NCI-H2107 (cell line): Measurements from ENCODE around the gene KCTD13.
"Not testable (repeated sequence)": the region's sequence is repeated elsewhere in the genome, so short reads cannot be mapped to it uniquely, and the experiment has no call there.

ENCODE experiments used
- DNase-seq: peaks from one replicate; lab custom pipeline; 2025; lab: John Stamatoyannopoulos, UW

Gene KCTD13

DNA sequence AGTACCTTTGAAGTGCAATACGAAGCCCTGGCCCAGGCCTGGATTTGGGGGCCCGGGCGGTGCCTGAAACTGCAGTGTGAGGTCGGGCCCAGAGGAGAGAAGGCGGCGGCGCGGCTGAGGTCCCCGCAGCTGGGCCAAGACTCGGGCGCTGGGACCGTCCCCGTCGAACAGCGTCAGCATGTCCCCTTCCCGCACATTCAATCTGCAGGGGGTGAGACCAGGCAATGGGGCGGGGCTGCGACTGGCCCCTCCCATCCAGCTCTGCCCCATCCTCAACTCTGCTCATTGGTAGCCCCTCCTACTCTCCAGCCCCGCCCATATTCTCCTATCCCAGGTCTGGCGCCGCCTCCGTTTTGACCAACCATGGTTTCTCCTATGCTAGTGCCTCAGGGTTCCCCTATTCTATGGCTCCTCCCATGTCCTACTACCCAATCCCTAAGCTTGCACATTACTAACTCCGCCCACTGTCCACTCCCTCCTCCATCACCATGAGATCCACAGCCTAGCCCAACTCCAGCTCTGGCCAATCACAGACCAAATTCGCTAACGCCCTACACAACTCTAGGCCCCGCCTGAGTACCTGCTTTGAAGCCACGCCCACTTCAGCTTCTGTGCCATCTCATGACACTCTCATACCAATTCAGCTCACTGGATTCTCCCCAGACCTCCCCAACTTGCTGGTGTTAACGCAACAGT is 48.6 kb downstream of the KCTD13 start:
- DNase-seq = no peak

DNA sequence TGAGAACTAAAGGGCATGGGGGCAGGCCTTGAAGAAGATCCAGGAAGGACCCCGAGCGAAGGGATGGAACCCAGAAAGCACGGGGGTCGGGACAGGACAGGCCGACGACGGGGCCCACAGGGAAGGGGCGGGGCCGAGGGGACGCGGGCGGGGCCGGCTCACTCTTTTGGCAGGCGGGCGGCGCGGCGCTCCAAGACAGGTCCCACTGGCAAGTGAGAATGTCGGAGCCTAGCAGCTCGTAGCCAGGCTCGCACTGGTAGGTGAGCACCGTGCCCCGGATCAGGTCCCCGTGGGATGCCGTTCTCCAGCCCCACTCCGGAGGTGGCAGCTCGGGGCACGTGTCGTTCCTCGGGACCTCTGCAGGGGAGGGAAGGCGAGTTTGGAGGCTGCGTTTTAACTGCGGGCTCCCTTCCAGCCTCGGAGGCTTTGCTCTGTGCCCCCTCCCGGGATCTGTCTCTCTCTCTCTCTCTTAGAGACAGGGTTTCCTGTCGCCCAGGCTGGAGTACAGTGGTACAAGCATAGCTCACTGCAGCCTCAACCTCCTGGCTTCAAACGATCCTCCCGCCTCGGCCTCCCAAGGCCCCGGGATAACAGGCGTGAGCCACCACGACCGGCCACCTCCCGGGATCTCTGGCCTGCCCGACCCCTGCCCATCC is 49.3 kb downstream of the KCTD13 start:
- no peak for DNase-seq

GRCh38 chr16:29876217-29876593 is 49.8 kb downstream of the KCTD13 start:
- DNase-seq = no peak

- DNase-seq = no peak
Observed at GRCh38 chr16:29875206-29875605, 50.8 kb downstream of the KCTD13 start.

DNA sequence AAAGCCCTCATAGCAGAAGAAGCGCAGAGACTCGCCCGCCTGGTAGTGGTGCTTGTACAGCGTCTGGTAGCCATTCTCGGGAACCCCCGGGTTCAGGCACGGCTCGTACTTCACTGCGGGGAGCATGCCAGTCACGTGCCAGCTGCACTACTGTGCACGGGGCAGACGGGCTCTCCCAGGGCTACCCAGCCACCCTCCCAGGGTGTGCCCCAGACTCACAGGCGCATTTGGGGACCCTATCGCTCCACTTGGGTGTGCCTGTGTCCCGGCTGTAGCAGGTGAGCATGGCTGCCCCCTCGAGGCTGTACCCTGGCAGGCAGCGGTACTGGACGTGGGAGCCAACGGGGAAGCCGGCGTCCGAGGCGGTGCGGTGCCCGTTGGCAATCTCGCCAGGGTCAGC is 52.7 kb downstream of the KCTD13 start:
- DNase-seq = no peak

- no peak for DNase-seq
Observed at GRCh38 chr16:29871822-29872546, 54.0 kb downstream of the KCTD13 start.

- not testable (repeated sequence) for DNase-seq
Observed at GRCh38 chr16:29869067-29869466, 57.0 kb downstream of the KCTD13 start.

- no peak for DNase-seq
Observed at GRCh38 chr16:29868396-29869009, 57.5 kb downstream of the KCTD13 start.

DNA sequence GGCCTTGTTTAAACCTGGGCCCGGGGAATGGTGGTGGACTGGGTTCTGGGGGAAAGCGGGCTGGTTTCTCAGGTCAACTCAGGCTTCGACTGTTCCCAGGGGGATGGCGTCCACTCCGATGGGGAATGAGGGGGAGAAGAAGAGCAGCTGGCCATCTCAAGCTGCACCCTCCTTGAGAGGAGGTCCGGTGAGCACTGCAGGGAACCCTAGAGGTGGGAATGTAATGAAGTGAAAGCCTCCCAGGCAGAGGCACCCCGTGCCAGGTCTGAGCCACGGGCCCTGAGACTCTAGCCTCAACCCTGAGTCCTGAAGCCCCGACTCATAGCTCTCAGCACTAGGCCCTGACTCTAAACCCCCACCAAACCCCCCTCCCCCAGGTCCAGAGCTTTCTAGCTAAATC is 61.8 kb downstream of the KCTD13 start:
- DNase-seq = no peak

DNA sequence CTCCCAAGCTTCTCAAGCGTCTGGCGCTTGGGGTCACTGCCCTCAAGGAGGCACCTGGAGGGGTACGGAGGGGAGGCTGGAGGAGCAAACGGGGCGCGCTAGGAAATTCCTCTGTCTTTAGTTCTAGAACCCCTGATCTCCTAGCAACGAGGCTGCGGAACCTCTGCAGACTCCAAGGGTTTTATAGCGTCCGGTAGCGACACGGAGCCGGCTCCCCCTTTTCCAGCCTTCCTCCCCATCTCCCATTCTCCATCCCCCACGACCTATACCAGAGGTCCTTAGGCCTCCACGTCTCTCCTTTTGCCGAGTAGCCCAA is 62.4 kb downstream of the KCTD13 start:
- DNase-seq = no peak

DNA sequence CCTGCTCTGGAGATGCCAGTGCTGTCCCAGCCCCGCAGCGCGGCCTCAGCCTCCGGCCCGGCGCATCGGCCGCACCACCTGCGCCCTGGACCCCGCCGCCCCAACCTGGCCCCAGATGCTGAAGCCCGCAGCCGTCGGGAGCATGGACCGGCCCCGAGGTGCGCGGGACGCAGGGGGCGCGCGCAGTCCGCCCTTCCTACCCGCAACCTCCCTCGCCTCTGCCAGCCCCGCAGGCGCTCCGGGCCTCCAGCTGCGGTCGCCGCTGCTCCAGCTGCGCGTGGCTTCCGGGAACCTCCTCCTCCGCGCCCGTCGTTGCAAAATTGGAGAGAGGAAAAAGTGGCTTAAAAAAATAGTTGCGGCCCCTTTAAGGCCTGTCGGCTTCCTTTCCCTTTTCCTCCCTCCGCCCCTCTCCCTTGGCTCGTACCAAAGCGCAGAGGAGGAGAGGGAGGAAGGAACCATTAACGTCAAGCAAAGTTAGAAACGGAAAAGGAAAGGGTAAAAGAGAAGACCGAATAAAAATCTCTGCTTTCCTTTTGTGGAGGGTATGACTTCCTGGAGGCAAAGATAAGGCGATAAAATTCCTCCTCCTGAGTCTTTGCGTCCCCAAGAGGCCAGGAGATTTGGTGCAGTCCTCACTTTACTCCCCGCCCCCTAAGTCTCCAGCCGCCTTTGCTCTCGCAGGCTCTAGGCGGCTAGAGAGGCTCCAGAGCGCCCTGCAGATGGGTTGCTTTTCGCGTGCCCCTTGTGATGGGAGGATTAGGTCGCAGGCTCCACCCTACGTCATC is 63.0 kb downstream of the KCTD13 start, which contains the start of gene CDIPT:
TSS of gene CDIPT (minus strand) at position 343 of the 785 bp plus-strand sequence. CDS start 369 bp downstream, outside the sequence.
- peak; percentile 87 for DNase-seq

GRCh38 chr16:29862383-29862883 is 63.6 kb downstream of the KCTD13 start:
- no peak for DNase-seq

DNA sequence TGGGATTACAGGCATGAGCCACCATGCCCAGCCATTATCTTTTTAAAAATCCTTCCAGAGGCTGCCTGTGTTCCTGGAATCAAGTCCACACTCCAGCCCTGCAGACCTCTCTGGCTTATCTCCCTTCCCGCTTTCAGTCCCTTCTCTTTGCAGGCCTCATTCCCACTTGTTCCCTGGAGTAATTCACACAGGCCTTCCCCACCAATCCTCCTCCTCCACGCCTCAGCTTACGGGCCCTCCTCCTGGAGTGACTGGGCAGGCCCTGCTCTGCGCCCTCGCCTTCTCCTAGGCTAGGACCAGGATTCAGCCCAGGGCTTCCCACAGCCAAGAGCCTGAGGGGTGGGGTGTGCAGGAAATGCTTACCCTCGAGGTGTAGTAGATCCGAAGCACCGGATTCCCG is 65.8 kb downstream of the KCTD13 start:
- no peak for DNase-seq

GRCh38 chr16:29858974-29859373 is 67.1 kb downstream of the KCTD13 start:
- DNase-seq = no peak

GRCh38 chr16:29858149-29858849 is 67.7 kb downstream of the KCTD13 start:
- no peak for DNase-seq

GRCh38 chr16:29857133-29857760 is 68.8 kb downstream of the KCTD13 start:
- DNase-seq = no peak
